Glomerular endothelial cell (primary cell): Measurements from ENCODE around the gene MAGI2. TPM values are rescaled to one million over a fixed set of nuclear protein-coding genes. Genes with fewer than 3 reads are reported as not detected.

Source experiments
- DNase-seq: peaks from one replicate; pipeline ENCODE4 v3.0.0-alpha.2; 2011; ENCODE audit warnings: low read depth, low spot score; ENCODE audit errors: extremely low read depth
- total RNA-seq: library from RNA; depleted of rRNA; stranded (reverse); fragments of >200 nt; gene quantifications from 2 replicates; pipeline ENCODE4 v1.2.3, GENCODE V29; 2015

The MAGI2 gene
- total RNA-seq, 1 donor from 2014 or later = 6.7 TPM

DNA sequence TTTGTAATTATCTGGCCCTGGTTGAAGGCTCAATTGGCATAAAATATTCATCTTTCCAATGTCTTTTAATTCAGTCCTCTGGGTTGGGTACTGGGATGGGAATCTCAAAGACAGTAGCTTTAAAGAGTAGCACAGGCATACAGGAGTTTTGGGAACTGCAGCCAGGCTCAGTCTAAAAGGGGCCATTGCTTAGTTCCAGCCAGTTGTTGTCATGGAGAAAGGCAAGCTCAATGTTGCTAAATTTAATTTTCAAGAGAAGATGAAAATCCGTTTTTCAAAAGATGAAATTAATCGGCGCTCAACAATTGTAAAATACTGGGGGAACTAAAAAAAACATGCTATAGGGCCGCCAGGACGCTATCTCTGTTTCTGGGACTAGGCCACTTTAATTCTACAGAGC lies 1279.8 kb downstream of the MAGI2 start:
- no peak for DNase-seq

DNA sequence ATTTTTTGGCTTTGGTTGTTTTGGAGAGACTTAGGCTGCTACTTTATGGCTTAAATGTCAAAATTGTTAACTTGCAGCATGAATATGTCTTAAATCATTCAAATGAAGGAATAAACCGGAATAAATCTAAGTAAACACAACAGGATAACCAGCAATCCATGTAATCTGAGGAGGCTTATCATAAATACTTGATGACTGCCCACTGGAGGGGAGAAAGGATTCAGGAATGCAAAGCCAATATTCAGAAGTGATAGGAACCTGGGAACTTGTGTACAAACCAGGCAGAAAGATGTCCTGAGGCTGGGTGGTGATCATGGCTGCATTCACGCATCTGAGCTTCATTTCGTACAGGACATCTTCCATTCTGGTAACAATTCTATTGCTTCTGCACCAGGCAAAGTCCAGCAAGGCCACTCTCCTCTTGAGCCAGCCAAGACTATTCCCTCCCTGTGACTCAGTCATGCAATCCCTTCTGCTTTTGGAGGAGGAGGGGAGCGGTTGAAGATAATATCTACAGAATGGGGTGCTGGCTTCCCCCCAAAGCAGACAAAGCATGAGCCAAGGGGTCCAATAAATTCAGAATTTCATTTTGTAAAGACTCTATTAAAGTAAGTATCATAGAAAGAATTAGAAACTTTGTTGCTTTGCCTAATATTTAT lies 1280.4 kb downstream of the MAGI2 start:
- no peak for DNase-seq

DNA sequence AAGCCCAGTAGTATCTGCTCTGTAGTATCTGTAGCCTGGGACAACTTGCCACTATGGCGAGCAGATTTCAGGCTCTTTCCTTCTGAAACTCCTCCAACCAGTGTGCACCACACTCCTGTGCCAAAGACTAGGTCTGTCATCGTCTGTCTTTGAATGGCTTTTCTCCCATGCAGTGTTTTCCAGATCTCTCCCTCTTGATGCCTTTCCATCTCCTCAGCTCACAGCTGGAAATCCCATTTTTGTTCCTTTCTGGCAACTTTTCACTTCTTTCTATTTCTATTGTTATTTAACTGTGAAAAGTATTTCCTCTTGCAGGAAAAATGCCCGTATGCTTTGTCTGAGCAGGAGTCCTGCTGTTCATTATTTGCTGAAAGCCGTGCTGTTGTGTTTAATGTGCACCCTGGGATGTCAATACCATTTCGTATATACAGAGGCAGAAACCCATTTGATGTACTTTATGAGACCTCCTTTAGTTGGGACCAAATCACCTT lies 1281.2 kb downstream of the MAGI2 start:
- DNase-seq = no peak

DNA sequence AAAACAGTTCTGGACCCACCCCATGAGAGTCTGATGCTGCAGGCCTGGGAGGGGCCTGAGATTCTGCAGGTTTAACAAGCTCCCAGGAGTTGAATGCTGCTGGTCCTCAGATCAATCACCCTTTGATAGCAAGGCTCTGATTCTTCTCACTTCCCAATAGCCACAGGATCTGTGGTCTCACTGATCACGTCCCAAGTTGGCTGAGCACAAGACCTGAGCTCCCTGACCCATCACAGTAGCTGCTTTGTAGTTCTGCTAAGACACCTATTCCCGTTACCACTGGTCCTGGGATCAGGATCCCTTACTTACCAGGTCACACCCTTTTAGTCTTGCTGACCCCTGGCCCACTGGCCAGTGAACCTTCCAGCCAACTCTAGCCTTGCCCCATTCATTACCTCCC lies 1282.1 kb downstream of the MAGI2 start:
- DNase-seq = no peak

DNA sequence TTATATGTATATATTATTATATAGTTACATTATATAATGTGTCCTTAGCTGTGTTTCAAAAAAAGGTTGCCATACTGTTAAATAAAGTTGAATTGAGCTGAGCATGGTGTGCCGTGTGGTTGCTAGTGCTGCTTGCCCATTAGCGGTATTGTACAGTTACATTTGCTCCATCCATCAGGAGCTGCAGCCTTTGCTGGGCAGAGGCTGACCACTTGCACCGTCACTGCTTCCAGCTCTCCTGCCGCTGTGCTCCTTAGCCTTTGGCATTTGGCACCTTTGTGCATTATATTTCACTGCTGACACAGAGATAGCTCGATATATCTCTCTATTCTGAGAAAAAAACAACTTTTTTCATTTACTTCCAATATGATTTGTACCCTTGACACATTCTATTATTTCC lies 1282.7 kb downstream of the MAGI2 start:
- DNase-seq = no peak

DNA sequence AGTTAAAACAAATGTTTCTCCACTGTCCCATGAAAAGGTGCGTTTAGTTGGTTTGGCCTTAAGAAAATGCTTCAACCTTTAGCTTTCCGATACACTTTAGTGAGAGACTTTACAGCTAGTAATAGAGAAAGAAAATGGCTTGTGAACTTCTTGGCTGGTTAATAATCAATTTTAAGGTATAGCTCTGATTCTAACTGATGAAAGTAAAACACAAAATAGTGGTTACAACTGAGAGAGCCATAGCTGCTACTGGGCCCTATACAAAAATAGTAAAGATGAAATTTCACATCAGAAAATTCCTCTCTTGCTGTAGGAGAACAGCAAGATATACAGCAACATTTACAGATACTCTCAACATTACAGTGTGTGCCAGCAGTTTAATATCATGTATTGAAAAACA lies 1283.5 kb downstream of the MAGI2 start:
- DNase-seq = no peak

DNA sequence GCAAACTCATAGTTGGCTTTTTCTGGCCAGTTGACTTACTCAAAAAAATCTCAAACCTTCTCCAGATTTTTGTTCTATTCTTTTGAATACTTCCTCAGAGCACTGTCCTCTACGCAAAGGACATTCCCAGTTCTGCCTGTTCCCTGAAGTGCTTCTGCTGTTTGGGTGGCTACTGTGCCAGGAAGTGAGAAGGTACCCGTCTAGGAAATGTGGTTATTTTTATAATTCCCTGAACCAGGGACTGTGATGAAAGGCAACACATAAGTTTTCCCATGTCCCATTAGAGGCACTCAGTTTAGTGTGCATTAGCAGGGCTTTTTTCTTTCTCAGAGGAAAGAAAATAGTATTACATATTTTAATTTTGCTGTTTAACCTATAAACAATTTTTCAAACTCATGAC lies 1284.6 kb downstream of the MAGI2 start:
- no peak for DNase-seq

DNA sequence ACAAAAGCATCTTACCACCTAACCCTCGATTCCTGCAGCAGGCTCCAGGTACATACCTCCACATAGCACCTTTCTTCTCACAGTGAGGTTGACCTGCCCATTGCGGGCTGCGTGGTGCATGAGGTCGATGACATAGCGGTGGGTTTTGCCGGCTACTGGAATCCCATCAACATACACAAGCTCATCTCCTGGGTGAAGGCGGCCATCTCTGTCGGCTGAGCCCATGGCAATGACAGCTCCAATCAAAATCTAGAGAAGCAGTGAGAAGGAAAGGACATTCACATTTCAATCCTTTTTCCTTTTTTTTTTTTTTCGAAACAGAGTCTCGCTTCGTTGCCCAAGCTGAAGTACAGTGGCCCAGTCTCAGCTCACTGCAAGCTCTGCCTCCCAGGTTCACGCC lies 1285.6 kb downstream of the MAGI2 start:
- no peak for DNase-seq

DNA sequence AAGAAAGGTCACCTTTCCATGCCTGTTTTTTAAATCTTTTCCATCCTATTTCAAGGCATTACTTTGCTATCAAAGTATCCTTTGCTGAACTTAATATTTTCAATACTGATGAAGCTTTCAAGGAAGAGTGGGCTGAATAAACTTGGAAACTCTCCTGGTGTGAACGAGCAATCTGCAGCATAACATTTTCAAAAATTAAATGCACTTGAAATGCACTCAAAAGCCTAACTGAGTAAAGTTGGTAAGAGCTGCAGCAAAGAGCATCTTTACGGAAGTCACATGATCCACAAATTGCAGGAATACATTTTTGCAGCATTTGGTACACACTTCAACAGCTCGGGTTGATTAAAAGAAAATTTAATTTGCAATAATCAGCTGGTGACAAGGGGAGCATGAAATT lies 1287.6 kb downstream of the MAGI2 start:
- no peak for DNase-seq

DNA sequence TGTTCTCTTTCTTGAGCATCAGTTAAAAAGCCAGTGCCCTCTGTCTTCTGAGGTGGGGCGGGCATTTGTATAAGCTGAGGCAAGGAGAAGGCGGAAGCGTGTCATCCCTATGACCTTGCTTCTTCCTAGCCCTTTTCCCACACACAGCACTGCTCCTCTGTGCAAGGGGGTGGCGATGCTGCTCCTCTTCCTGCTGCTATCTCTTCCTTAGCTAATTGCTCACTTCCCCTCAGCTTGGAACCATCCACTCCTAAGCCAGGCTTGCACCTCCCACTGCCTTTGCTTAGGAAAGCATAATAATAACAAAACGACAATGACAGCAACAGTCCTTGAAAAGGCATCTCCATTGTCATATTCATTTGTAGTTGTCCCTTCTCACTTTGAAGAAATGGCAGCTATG lies 1288.0 kb downstream of the MAGI2 start:
- no peak for DNase-seq

DNA sequence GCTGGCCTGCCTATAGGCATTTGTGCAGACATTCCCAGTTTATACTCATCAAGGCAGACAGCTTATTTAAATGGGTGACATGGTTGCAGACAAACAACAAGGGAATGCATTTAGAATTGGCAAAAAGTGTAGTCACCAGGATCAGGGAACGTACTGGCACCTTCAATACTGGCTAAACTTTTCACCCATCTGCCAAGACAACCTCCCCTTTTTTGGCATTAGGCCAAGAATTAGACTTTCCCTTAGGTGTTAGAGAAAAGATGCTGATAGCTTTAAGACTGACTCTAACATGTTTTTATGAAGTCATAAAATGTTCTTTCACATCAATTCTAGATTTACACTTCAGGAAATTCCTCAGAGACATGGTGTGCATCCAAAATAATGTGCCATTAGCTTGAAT lies 1289.0 kb downstream of the MAGI2 start:
- DNase-seq = no peak

DNA sequence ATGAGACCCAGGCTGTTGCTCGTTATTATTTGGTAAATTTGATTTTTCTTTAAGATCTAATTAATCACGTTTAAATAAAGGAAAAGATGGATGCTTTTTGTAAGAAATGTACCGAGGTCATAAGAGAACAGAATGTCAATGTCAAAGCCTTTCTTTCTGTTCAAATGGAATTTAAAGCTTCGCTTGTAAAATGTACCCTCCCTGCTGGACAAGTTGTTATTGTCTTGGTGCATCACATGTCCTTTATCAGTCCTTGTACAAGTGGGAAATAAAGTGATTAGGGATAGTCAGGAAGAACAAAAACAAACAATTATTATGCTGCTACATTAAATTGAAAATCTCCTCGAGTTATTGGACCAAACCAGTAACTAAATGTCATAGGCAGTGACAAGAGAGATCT lies 1291.7 kb downstream of the MAGI2 start:
- DNase-seq = no peak

DNA sequence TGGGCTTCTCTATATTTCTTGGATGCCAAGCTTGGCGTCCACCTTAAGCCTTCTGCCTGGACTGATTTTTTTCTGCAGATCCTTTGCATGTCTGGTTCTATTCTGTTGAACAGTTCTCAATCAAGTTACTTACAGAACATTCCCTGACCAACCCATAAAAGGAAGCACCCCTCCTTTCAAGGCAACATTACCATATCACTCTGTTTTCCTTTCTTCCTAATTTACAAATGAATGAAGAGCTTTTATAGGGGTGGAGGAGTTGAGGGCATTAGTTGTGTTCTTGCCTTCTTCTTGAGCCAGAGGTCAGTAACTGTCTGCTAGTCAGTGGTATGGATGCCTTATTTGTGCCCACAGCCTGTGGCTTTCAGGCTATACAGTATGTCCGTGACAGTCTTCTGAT lies 1293.9 kb downstream of the MAGI2 start:
- DNase-seq = no peak

DNA sequence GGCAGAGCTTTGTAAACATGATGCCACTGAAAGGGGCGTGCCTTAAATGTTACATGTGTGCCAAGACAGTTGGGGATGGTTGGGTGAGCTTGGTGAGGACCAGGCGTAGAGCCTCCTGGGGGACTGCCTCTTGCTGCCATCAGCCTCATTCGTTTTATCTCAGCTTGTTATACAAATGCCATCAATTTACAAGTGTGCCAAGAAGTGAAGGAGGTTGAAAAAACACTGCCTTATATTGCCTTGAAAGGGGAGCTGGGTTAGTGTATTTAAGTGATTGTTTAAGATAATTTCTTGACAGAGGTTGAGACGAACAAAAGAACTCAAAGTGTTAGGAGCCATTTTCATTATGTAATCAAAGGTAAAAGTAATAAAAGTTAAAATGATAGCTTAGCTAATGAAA lies 1300.2 kb downstream of the MAGI2 start:
- DNase-seq = no peak

DNA sequence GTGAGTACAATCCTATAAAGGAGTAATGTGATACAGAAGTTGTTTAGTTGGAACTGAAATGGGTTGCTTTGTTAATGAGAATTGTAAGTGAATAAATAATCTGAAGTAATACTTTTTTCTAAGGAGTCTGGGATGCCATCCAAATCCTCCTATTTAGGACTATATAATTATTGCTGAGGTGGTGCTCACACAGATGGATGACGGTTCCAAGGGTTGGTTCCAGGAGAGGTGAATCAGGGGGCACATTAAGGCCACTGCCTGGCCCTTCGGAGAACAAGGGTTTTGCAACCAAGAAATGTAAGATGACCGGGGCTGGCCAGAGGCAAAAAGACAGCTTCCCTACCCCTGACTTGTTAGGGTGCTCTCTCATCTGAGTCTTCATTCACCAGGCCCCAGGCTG lies 1302.2 kb downstream of the MAGI2 start:
- DNase-seq = no peak

DNA sequence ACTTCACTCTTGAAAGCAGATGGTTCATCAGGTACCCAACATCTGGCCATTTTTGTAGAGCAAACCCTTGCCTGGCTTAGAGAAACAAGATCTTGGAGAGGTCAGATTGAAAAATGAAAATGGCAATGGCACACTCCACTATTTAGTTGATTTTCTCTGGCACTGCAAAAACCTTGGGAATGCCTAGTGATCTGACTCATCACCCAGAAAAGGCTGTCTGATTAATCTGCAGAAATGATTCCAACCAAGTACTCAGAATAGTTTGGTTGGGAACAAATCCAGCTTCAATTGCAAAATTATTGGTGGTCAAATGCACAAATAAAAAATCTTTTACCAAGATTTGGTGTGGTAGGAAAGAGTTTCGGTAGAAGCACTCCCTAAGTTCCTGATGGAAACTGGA lies 1303.7 kb downstream of the MAGI2 start:
- no peak for DNase-seq

DNA sequence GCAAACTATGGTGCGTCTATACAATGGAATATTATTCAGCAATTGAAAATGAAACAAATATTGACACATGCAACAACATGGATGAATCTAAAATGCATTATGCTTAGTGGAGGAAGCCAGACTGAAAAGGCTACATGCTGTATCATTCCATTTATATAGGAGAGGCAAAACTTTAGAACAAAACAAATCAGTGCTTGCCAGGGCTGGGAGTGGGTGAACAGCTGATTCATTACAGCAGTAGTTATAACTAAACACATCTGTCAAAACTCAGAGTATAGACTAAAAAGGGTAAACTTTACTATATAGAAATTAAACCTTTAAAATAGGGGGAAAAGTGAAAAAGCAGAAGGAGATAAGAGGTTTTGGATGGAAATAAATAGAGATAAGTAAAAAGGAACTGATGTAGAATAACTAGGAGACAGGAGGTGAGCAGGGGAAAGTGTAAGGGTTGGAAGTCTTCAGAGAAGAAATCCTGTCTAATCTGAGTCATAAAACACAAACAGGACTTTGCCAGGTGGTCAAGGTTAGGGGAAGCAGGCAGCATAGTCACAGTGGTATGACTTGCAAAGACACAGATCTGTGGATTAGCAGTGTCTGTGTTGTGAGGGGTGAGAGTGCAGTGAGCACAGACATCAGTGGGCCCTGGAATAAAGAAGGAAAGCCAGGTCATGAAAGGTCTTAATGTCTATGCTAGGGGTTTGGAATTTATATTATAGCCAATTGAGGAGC lies 1305.1 kb downstream of the MAGI2 start:
- no peak for DNase-seq

DNA sequence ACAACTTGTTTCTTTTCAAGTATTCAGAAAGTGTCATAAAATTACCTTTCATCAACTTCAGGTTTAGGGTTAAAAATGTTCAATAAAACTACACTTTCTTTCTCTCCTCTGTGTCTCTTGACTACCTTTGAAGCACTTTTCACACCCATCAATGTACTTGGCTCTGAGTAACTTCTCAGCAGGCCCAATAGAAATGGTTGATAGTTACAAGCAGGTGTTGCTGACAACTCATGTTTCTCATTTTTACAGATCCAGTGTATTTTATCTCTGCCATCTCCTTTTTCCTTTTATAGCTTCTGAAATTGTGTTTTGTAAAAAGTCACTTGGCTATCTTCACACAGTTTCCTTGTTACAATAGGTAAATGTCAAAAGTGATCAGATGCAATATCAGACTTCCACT lies 1306.9 kb downstream of the MAGI2 start:
- DNase-seq = no peak

DNA sequence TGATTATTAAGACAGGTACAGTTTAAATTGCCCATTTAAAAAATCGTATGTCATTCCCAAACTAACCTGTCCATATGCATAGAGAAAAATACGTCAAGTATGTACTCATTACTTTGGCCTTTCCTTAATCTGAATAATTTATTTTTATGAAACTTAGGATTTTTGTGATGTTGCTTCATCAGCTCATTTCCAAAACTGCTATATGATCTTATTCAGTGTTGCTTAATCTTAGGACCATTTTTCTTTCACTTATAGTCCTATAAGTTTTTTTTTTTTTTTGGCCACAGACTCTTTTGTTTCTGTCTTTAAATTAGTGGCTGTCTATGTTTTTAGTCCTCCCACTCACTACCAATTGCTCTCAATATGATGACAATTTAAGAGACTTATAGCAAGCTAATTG lies 1309.8 kb downstream of the MAGI2 start:
- DNase-seq = no peak

DNA sequence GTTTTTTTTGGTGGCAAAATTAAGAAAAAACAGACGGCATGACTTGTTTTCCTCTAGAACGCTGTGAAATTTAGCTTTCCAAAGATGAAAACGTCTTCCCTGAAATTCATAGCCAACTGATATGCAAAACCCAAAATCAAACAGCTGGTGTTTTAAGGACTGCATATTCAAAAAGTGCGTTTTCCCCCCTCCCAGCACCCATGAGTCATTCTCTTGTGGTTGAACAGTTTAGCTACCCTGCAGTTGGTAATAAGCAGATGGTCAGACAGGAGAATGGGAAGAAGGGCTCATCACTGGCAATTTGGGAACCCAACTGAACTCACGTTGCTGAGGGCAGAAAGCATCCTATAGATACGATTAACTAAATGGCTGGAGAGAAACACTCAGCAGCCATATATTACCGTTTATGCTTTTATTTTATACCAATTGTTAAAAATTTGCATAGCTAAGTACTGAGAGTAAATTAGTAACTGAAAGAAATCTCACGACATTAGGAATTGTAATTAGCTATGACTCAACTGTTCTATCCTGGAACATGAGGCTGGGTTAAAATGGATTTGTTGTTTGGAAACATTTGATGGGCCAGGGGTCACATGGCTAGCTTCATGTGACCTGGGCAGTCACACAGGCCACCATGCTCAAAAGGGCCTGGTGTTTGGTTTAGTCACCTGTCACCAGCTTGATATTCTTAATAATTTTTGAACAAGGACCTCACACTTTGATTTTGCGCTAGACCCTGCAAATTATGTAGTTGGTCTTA lies 1311.8 kb downstream of the MAGI2 start:
- DNase-seq = no peak

DNA sequence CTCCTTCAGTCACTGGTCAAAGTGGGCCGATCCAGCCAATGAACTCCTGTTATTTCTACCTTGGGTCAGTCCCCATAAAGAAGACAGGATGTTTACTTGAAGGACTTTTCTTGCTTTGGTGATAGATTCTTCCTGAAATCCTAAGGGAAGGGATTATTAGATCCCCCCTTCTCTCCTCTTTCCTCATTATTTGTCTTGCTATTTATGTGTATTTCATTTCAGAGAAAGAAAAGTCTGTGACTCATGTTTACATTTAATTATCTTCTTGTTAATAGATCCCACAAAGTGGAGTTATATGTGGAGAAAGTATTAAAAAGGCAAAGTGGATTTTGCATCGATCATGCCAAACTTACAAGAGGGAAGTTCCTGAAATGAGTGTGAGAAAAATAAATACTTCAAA lies 1313.4 kb downstream of the MAGI2 start:
- DNase-seq = no peak

DNA sequence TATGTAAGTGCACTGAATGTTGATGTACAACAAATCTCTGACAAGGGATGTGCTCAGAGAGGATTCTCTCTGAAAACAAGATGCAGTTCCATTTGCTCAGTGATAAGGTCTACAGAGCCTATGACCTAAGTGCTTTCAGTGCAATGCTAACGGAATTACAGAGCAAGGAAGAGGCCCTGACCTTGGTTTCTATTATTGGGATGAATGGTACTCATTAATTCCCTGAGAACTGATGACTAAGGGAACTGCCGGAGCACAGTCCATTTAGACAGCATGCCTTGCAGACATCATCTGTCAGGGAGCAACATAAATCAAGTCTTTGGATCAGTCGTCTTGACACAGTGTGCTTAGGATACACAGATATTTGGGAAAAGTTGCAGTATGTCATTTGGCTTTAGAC lies 1314.1 kb downstream of the MAGI2 start:
- DNase-seq = no peak
